EL (cell line): Measurements from ENCODE around the gene PLEKHM1.
"Not testable (repeated sequence)": the region's sequence is repeated elsewhere in the genome, so short reads cannot be mapped to it uniquely, and the experiment has no call there.

Experiments
- DNase-seq: peaks from one replicate; pipeline ENCODE4 v3.0.0-alpha.2; 2016

PLEKHM1 gene

GRCh38 chr17:45460422-45460821 lies 30.1 kb downstream of the PLEKHM1 start:
- DNase-seq: not testable (repeated sequence)

DNA sequence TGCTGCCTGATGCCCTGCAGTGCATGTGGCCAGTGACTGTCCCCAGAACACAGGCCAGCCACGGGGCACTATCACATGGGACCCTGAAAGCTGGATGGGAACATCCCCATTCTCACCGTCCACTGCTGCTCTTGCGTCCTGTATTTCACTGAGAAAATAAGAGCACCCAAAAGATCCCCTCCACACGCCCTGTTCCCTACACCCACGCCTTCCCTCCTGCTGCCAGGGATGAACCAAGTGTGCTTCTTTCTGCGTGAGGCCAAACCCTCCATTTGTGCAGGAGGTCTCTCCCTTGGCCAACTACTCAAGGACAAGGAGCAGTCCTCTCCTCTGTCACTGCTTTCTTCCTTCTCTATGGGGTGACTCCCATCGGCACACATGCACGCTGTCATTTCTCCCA lies 36.2 kb downstream of the PLEKHM1 start:
- DNase-seq: not testable (repeated sequence)

- DNase-seq: not testable (repeated sequence)
These were observed 36.8 kb downstream of the PLEKHM1 start for GRCh38 chr17:45453731-45454130.

DNA sequence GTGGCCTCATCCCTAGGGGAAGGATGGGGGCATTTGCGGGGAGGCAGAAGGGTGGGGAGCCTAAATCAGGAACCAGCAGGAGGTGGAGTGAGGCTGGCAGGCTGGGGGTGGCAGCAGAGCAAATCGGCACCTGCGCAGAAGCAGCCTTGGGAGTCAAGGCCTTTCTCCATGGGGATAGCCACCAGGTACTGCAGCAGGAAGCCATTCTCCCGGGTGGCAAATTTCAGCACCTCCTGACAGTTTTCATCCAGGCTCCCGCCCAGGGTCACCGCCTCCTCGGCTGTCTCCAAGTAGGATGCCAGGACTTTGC lies 37.3 kb downstream of the PLEKHM1 start:
- DNase-seq: not testable (repeated sequence)

- not testable (repeated sequence) for DNase-seq
These were observed 37.9 kb downstream of the PLEKHM1 start for GRCh38 chr17:45452329-45453224.

- not testable (repeated sequence) for DNase-seq
These were observed 38.9 kb downstream of the PLEKHM1 start for GRCh38 chr17:45451660-45452059.

- no peak for DNase-seq
These were observed 39.4 kb downstream of the PLEKHM1 start for GRCh38 chr17:45451131-45451530.

DNA sequence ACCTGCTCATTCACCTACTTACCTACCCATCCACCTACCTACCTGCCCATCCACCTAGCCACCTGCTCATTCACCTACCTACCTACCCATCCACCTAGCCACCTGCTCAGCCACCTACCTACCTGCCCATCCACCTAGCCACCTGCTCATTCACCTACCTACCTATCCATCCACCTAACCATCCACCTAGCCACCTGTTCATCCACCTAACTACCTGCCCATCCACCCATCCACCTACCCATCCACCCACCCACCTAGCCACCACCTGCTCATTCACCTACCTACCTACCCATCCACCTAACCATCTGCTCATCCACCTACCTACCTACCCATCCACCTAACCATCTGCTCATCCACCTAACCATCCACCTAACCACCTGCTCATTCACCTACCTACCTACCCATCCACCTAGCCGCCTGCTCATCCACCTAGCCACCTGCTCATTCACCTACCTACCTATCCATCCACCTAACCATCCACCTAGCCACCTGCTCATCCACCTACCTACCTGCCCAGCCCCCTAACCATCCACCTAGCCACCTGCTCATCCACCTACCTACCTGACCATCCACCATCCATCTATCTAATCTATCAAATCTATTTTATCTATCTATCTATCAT lies 40.7 kb downstream of the PLEKHM1 start:
- not testable (repeated sequence) for DNase-seq

DNA sequence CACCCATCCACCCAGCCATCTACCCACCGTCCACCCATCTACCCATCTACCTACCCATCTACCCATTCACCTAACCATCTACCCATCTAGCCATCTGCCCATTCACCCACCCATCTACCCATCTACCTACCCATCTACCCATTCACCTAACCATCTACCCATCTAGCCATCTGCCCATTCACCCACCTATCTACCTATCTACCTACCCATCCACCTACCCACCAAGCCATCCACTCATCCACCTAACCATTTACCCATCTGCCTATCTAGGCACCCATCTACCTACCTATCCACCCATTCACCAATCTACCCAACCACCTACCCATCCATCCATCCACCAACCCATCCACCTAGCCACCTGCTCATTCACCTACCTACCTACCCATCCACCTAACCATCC lies 41.3 kb downstream of the PLEKHM1 start:
- not testable (repeated sequence) for DNase-seq

- not testable (repeated sequence) for DNase-seq
These were observed 42.0 kb downstream of the PLEKHM1 start for GRCh38 chr17:45448483-45448882.

DNA sequence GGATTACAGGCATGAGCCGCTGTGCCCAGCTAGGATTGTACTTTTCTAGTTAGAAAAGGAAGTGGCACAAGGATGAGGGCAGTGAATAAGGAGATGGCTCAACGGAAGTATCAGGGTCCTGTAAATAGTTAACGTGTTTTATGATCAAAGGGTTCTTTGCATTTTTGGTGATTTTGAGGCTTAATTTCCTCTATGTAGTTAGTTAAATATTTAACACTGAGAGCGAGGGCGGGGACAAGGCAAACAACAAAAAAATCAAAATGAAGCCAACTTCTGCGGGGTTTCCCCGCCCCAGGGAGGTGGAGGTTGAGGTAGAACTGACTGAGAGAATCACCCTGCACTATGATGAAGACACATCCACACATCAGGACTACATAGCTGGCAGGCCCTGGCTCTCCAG lies 42.5 kb downstream of the PLEKHM1 start:
- DNase-seq: not testable (repeated sequence)

- DNase-seq: not testable (repeated sequence)
These were observed 42.9 kb downstream of the PLEKHM1 start for GRCh38 chr17:45447650-45448049.

GRCh38 chr17:45446872-45447625 lies 43.5 kb downstream of the PLEKHM1 start:
- peak; percentile 47 for DNase-seq

GRCh38 chr17:45445901-45446743 lies 44.4 kb downstream of the PLEKHM1 start:
- peak; percentile 72 for DNase-seq

- DNase-seq: not testable (repeated sequence)
These were observed 45.4 kb downstream of the PLEKHM1 start for GRCh38 chr17:45444856-45445820.

DNA sequence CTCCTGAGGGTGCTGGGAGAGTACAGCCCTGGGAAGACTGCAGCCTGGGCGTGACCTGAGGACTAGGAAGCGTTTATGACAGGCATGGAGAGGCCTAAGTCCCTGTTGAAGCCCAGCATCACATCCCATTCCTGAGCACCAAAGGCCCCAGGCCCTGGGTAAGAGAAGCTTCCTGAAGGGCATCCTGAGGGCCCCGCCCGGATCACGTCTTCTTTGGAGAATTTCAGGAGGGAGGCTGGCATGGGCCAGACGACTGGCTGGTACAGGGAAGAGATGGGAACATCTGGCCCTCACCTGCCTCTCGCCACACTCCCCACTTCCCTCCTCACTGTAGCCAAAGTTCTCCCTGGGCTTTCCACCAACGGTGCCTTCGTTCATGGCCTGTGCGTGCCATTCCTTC lies 46.2 kb downstream of the PLEKHM1 start:
- not testable (repeated sequence) for DNase-seq

DNA sequence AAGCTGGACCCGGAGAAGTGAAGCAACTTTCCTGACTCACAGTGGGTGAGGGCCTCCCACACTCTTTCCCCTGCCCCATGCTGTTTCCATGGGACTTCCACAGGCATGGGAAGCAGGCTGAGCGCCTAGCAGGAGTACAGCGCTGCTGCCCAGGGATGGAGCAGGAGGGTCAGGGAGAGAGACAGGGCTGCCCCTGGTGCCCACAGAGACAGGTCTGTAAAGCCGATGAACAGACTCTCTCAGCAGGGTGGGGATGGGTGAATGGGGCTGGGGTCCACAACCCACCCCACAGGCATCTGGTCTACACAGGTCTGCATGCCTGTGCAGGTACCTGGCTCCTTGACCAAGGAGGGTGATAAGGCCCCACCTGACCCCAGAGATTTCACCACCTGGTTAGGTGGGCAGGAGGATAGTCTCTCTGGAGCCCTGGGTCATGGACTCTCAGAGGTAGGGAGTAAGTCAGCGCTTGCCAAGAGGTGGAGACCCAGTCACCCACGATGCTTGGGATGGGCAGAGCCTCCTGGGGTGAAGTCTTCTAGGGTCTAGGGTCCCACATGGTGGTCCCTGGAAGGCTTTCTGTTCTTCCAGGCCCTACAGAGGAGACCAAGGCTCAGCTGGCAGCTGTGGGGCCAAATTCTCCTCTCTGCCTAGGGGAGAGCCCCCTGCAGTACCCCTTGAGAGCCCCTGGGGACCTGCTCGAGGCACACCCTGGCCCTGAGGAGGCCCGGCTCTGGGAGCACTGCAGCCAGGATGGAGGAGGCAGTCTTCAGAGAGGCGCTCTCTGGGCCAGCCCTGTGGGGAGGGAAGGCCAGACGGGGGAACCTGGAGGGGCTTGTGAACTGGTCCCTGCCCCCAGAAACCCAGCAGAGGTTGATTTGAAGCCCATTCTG lies 46.9 kb downstream of the PLEKHM1 start:
- not testable (repeated sequence) for DNase-seq

DNA sequence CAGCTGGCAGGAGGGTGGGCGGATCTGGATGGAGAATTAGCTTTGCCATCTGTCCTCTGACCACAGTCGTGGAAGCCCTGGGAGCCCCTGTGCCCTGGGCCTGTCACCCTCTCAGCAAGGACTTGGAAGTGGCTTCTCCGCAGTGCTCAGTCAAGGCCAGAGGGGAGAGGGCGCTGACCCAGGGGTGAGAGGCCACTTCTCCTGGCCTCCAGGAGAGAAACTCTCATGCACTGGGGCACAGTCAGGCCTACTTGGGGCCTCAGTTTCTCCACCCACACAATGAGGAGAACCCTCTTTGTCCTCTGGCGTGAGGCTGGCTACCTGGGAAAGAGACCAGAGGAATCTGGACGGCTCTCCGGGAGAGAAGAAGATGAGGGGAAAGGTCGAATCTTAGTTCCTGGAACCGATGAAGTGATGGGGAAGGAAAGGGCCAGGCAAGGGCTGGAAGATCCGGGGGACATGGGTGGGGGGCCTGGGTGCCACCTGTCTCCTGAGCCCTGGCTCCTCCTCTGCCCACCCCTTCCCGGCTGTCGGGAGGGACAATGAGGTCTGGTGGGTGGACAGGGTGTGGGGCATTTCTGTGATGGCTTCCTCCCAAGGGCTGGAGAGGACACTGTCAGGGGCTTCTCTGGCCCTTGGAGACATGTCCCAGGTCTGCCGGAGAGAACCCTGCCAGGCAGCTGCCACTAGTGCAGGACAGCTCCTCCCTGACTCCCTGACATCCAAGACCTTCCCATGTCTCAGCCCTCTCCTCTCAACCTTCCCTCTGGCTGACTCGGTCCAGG lies 48.8 kb downstream of the PLEKHM1 start:
- no peak for DNase-seq

DNA sequence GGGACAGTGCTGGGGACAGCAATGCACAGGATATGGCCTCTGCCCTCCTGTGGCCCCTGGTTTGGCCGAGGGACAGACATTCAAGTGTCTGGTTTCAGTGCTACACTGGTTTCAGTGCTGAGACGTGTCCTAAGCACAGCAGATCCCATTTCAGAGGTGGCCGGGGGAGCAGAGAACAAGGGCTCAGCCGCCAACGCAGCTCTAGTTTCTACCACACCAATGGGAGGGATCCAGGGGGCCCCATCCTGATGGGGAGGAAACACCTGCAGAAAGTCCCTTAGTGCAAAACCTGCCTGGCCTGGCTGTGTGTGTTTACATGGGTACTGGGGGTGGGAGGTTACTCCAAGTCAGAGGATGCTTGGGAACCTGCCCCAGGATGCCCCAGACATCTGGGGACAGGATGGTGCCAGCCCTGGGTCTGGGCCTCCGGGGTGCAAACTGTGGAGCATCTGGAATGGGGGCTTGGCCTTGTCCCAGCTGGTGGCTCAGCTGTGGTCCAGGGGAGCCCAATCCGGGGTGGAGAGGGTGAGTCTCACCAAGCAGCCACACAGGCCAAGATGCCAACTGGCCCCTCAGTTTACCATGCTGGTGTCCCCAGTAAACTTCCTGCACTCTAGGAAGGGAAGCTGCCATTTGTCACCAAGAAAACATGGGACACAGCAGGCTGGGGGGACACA lies 49.5 kb downstream of the PLEKHM1 start:
- DNase-seq: not testable (repeated sequence)
